SK-N-SH treated with all-trans-retinoic acid at 6 μM for 48 hours (cell line): Measurements from ENCODE around the gene TMEM270.

ENCODE experiments used
- ATAC-seq: fragments of 200-7000 bp; cut with Tn5 transposase; 3 replicates; pipeline ENCODE4 v1.9.1; 2020; ENCODE audit warnings: mild to moderate bottlenecking, moderate library complexity
- ARNTL ChIP-seq: fragments of 450-650 bp; formaldehyde crosslinking; IDR thresholded peaks from 2 replicates; pipeline ENCODE4 v1.5.0; 2020; ENCODE audit warnings: low read depth, mild to moderate bottlenecking, moderate library complexity, borderline replicate concordance
- BACH2 ChIP-seq: fragments of 250-450 bp; sonication (Bioruptor Pico); IDR thresholded peaks from 2 replicates; pipeline ENCODE4 v1.9.0; 2021; ENCODE audit warnings: mild to moderate bottlenecking, borderline replicate concordance
- CSDC2 ChIP-seq: fragments of 250-450 bp; sonication (Bioruptor Pico); IDR thresholded peaks from 2 replicates; pipeline ENCODE4 v1.5.0; 2020; ENCODE audit warnings: mild to moderate bottlenecking, moderate library complexity
- ESRRG ChIP-seq: fragments of 250-450 bp; sonication (Bioruptor Pico); IDR thresholded peaks from 2 replicates; pipeline ENCODE4 v1.6.1; 2021; ENCODE audit warnings: mild to moderate bottlenecking
- ISL1 ChIP-seq: fragments of 250-450 bp; sonication (Bioruptor Pico); IDR thresholded peaks from 2 replicates; pipeline ENCODE4 v2.1.2; 2022; ENCODE audit warnings: mild to moderate bottlenecking, moderate library complexity
- OSR1 ChIP-seq: fragments of 250-450 bp; sonication (Bioruptor Pico); IDR thresholded peaks from 2 replicates; pipeline ENCODE4 v1.8.0; 2022; ENCODE audit warnings: moderate library complexity, mild to moderate bottlenecking, inconsistent platforms
- PPARA ChIP-seq: fragments of 250-450 bp; sonication (Bioruptor Pico); IDR thresholded peaks from 2 replicates; pipeline ENCODE4 v1.5.0; 2020; ENCODE audit warnings: mild to moderate bottlenecking, borderline replicate concordance
- RARB ChIP-seq: fragments of 250-450 bp; sonication (Bioruptor Pico); IDR thresholded peaks from 2 replicates; pipeline ENCODE4 v1.8.0; 2021; ENCODE audit warnings: mild to moderate bottlenecking, moderate library complexity
- TCF4 ChIP-seq: fragments of 250-450 bp; sonication (Bioruptor Pico); IDR thresholded peaks from 2 replicates; pipeline ENCODE4 v1.8.0; 2021; ENCODE audit warnings: mild to moderate bottlenecking, moderate library complexity, borderline replicate concordance
- TOX ChIP-seq: fragments of 250-450 bp; sonication (Bioruptor Pico); IDR thresholded peaks from 2 replicates; pipeline ENCODE4 v1.8.0; 2021; ENCODE audit warnings: mild to moderate bottlenecking, moderate library complexity, borderline replicate concordance
- ZC3H10 ChIP-seq: fragments of 250-450 bp; sonication (Bioruptor Pico); IDR thresholded peaks from 2 replicates; pipeline ENCODE4 v1.5.1; 2021; ENCODE audit warnings: mild to moderate bottlenecking, moderate library complexity
- ZFP3 ChIP-seq: fragments of 250-450 bp; sonication (Bioruptor Pico); IDR thresholded peaks from 2 replicates; pipeline ENCODE4 v1.5.0; 2020; ENCODE audit warnings: mild to moderate bottlenecking, moderate library complexity
- ZFP30 ChIP-seq: fragments of 450-650 bp; formaldehyde crosslinking; IDR thresholded peaks from 2 replicates; pipeline ENCODE4 v1.5.0; 2022; ENCODE audit warnings: mild to moderate bottlenecking, moderate library complexity
- ZNF565 ChIP-seq: fragments of 450-650 bp; formaldehyde crosslinking; conservative IDR thresholded peaks from 2 replicates; pipeline ENCODE4 v1.5.0; 2020; ENCODE audit warnings: low read depth, mild to moderate bottlenecking, moderate library complexity
- ZNF8 ChIP-seq: fragments of 450-650 bp; formaldehyde crosslinking; IDR thresholded peaks from 2 replicates; pipeline ENCODE4 v1.5.0; 2020; ENCODE audit warnings: mild to moderate bottlenecking, moderate library complexity
- TF ChIP-seq, protein P1 (sequence below): fragments of 250-450 bp; sonication (Bioruptor Pico); IDR thresholded peaks from 2 replicates; pipeline ENCODE4 v1.5.0; 2020; ENCODE audit warnings: mild to moderate bottlenecking, moderate library complexity
- TF ChIP-seq, protein P2 (sequence below): fragments of 250-450 bp; sonication (Bioruptor Pico); IDR thresholded peaks from 2 replicates; pipeline ENCODE4 v1.5.1; 2021; ENCODE audit warnings: mild to moderate bottlenecking, moderate library complexity
- TF ChIP-seq, protein P3 (sequence below): fragments of 250-450 bp; sonication (Bioruptor Pico); IDR thresholded peaks from 2 replicates; pipeline ENCODE4 v1.5.1; 2020; ENCODE audit warnings: low read depth, mild to moderate bottlenecking, moderate library complexity
- TF ChIP-seq, protein P4 (sequence below): fragments of 250-450 bp; sonication (Bioruptor Pico); IDR thresholded peaks from 2 replicates; pipeline ENCODE4 v1.8.0; 2021; ENCODE audit warnings: low read depth, mild to moderate bottlenecking, moderate library complexity, borderline replicate concordance
- TF ChIP-seq, protein P5 (sequence below): fragments of 250-450 bp; sonication (Bioruptor Pico); IDR thresholded peaks from 2 replicates; pipeline ENCODE4 v1.8.0; 2020; ENCODE audit warnings: mild to moderate bottlenecking, moderate library complexity, borderline replicate concordance

Gene TMEM270

DNA sequence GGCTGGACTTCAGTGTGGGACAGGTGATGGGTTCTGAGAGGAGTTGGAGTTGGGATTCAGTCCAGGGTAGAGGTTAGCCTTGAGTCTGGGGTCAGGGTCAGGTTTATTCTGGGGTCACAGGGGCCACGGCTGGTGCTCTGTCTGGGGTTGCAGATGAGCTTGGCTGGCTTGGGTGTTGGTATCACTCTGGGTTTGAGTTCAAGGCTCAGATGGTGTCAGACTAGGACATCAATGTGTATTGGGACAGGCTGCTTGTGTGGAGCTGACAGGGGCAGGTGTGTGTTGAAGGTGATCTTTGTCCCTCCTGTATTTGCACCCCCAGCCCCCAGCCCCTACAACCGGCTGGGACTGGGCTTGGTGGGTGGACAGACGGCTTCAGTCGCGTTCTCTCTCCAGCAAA is 26.8 kb downstream of the TMEM270 start (continued):
- TF ChIP-seq, protein P1, sequence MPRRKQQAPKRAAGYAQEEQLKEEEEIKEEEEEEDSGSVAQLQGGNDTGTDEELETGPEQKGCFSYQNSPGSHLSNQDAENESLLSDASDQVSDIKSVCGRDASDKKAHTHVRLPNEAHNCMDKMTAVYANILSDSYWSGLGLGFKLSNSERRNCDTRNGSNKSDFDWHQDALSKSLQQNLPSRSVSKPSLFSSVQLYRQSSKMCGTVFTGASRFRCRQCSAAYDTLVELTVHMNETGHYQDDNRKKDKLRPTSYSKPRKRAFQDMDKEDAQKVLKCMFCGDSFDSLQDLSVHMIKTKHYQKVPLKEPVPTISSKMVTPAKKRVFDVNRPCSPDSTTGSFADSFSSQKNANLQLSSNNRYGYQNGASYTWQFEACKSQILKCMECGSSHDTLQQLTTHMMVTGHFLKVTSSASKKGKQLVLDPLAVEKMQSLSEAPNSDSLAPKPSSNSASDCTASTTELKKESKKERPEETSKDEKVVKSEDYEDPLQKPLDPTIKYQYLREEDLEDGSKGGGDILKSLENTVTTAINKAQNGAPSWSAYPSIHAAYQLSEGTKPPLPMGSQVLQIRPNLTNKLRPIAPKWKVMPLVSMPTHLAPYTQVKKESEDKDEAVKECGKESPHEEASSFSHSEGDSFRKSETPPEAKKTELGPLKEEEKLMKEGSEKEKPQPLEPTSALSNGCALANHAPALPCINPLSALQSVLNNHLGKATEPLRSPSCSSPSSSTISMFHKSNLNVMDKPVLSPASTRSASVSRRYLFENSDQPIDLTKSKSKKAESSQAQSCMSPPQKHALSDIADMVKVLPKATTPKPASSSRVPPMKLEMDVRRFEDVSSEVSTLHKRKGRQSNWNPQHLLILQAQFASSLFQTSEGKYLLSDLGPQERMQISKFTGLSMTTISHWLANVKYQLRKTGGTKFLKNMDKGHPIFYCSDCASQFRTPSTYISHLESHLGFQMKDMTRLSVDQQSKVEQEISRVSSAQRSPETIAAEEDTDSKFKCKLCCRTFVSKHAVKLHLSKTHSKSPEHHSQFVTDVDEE, result no peak
- TF ChIP-seq ZNF8 (CRISPR knock-in tag) (no peak), TOX (CRISPR knock-in tag) (no peak)
- TF ChIP-seq, protein P2, sequence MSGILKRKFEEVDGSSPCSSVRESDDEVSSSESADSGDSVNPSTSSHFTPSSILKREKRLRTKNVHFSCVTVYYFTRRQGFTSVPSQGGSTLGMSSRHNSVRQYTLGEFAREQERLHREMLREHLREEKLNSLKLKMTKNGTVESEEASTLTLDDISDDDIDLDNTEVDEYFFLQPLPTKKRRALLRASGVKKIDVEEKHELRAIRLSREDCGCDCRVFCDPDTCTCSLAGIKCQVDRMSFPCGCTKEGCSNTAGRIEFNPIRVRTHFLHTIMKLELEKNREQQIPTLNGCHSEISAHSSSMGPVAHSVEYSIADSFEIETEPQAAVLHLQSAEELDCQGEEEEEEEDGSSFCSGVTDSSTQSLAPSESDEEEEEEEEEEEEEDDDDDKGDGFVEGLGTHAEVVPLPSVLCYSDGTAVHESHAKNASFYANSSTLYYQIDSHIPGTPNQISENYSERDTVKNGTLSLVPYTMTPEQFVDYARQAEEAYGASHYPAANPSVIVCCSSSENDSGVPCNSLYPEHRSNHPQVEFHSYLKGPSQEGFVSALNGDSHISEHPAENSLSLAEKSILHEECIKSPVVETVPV, result no peak

DNA sequence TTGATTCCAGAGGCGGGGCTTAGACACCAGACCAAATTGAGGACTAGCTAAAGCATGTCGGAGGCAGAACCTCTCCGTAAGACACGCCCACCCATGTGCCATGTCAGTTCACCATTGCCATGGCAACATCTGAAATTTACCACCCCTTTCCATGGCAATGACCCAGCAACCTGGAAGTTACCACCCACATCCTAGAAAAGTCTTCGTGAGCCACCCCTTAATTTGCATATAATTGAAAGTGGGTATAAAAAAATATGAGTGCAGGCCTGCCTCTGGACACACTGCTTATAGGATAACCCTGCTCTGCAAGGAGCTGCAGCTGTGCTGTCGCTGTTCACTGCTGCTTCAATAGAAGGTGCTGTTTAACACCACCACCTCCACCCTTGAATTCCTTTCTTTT is 28.0 kb downstream of the TMEM270 start:
- no peak for ATAC-seq
- TF ChIP-seq ZFP3 (CRISPR knock-in tag) (no peak), BACH2 (no peak), ESRRG (CRISPR knock-in tag) (no peak), ZNF565 (CRISPR knock-in tag) (no peak), ARNTL (CRISPR knock-in tag) (no peak), ZC3H10 (CRISPR knock-in tag) (no peak), OSR1 (CRISPR knock-in tag) (no peak), ZNF8 (CRISPR knock-in tag) (no peak), TOX (CRISPR knock-in tag) (no peak), ZFP30 (CRISPR knock-in tag) (no peak), TCF4 (CRISPR knock-in tag) (no peak), PPARA (CRISPR knock-in tag) (no peak)
- TF ChIP-seq, protein P1, result no peak
- TF ChIP-seq, protein P2, result no peak
- TF ChIP-seq, protein P3, sequence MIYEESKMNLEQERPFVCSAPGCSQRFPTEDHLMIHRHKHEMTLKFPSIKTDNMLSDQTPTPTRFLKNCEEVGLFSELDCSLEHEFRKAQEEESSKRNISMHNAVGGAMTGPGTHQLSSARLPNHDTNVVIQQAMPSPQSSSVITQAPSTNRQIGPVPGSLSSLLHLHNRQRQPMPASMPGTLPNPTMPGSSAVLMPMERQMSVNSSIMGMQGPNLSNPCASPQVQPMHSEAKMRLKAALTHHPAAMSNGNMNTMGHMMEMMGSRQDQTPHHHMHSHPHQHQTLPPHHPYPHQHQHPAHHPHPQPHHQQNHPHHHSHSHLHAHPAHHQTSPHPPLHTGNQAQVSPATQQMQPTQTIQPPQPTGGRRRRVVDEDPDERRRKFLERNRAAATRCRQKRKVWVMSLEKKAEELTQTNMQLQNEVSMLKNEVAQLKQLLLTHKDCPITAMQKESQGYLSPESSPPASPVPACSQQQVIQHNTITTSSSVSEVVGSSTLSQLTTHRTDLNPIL (CRISPR knock-in tag), result no peak
- TF ChIP-seq, protein P4, sequence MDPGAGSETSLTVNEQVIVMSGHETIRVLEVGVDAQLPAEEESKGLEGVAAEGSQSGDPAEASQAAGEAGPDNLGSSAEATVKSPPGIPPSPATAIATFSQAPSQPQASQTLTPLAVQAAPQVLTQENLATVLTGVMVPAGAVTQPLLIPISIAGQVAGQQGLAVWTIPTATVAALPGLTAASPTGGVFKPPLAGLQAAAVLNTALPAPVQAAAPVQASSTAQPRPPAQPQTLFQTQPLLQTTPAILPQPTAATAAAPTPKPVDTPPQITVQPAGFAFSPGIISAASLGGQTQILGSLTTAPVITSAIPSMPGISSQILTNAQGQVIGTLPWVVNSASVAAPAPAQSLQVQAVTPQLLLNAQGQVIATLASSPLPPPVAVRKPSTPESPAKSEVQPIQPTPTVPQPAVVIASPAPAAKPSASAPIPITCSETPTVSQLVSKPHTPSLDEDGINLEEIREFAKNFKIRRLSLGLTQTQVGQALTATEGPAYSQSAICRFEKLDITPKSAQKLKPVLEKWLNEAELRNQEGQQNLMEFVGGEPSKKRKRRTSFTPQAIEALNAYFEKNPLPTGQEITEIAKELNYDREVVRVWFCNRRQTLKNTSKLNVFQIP (CRISPR knock-in tag), result no peak

DNA sequence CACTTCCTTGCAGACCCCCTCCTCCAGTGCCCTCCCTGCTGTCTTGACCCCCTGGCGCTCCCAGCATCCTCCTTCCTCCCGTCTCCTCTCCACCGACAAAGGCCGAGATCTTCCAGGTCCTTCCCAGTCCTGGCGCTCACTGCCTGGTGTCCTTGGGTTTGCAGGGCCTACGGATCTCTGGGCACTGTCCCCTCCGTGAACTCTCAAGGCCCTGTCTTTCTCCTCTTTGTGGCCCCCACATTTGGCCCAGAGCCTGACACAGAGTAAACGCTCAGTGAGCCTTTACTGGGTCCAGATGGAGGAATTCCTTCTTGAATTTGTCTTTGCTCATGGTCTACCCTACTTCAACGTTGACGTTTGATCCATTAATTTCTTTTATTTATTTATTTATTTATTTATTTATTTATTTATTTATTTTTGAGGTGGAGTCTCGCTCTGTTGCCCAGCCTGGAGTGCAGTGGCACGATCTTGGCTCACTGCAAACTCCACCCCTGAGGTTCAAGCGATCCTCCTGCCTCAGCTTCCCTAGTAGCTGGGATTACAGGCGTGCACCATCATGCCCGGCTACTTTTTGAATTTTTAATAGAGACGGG is 29.7 kb downstream of the TMEM270 start:
- no peak for ATAC-seq
- TF ChIP-seq ARNTL (CRISPR knock-in tag) (no peak), ZFP30 (CRISPR knock-in tag) (no peak), RARB (CRISPR knock-in tag) (no peak), ISL1 (no peak), CSDC2 (CRISPR knock-in tag) (no peak)
- TF ChIP-seq, protein P5, sequence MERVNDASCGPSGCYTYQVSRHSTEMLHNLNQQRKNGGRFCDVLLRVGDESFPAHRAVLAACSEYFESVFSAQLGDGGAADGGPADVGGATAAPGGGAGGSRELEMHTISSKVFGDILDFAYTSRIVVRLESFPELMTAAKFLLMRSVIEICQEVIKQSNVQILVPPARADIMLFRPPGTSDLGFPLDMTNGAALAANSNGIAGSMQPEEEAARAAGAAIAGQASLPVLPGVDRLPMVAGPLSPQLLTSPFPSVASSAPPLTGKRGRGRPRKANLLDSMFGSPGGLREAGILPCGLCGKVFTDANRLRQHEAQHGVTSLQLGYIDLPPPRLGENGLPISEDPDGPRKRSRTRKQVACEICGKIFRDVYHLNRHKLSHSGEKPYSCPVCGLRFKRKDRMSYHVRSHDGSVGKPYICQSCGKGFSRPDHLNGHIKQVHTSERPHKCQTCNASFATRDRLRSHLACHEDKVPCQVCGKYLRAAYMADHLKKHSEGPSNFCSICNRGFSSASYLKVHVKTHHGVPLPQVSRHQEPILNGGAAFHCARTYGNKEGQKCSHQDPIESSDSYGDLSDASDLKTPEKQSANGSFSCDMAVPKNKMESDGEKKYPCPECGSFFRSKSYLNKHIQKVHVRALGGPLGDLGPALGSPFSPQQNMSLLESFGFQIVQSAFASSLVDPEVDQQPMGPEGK (CRISPR knock-in tag), result no peak
- TF ChIP-seq, protein P1, result no peak
